CD14-positive monocyte (primary cell): ENCODE data around the gene MICAL2. TPM values are rescaled to one million over a fixed set of nuclear protein-coding genes. Genes with fewer than 3 reads are reported as not detected.

Experiments
- DNase-seq, 3 donors: peaks; one replicate each; pipeline ENCODE4 v3.0.0-alpha.2; 2011 to 2022
- H2AFZ ChIP-seq: 2 replicates; pipeline ENCODE4 v1.6.0; 2012; ENCODE audit warnings: mild to moderate bottlenecking, low read depth, low read length, inconsistent platforms; ENCODE audit not compliant: insufficient read depth, poor library complexity, severe bottlenecking
- H3K27ac ChIP-seq, 2 donors: 1 replicate in 1 of 2; 2 replicates in 1 of 2; pipeline ENCODE4 v1.5.1; 2012 to 2013; ENCODE audit warnings: low read length in 2 of 2, control low read depth in 1 of 2, inconsistent platforms in 1 of 2, low read depth in 1 of 2, mild to moderate bottlenecking in 1 of 2
- H3K27me3 ChIP-seq, 2 donors: one replicate each; pipeline versions ENCODE4 v1.6.0 to v1.6.1; 2011 to 2013; ENCODE audit warnings: low read length in 2 of 2; ENCODE audit not compliant: control insufficient read depth in 2 of 2, insufficient read depth in 2 of 2
- H3K36me3 ChIP-seq, 2 donors: replicated peaks in 1 of 2; 1 replicate in 1 of 2; 2 replicates in 1 of 2; pipeline versions ENCODE4 v1.5.1 to v1.6.1; 2012 to 2013; ENCODE audit warnings: low read length in 2 of 2, control low read depth in 1 of 2, inconsistent platforms in 1 of 2, mild to moderate bottlenecking in 1 of 2; ENCODE audit not compliant: insufficient read depth in 2 of 2, control insufficient read depth in 1 of 2
- H3K4me1 ChIP-seq, 2 donors: 1 replicate in 1 of 2; 2 replicates in 1 of 2; pipeline versions ENCODE4 v1.5.1 to v1.6.1; 2012 to 2013; ENCODE audit warnings: low read length in 2 of 2, control low read depth in 1 of 2, inconsistent platforms in 1 of 2, mild to moderate bottlenecking in 1 of 2, moderate library complexity in 1 of 2; ENCODE audit not compliant: insufficient read depth in 2 of 2, control insufficient read depth in 1 of 2
- H3K4me2 ChIP-seq: replicated peaks from 2 replicates; pipeline ENCODE3; 2012; ENCODE audit warnings: low read length, moderate library complexity, mild to moderate bottlenecking; ENCODE audit not compliant: poor library complexity, severe bottlenecking; ENCODE audit errors: extremely low read depth
- H3K4me3 ChIP-seq, 3 experiments: fragments of 200-600 bp in 1 of 3; sonication (generic) in 1 of 3; replicated peaks in 1 of 3; 1 replicate in 2 of 3; 2 replicates in 1 of 3; pipeline ENCODE4 v1.5.1; 2011 to 2013; ENCODE audit warnings: low read length in 3 of 3, mild to moderate bottlenecking in 3 of 3, control low read depth in 2 of 3, low read depth in 2 of 3, inconsistent platforms in 1 of 3, moderate library complexity in 1 of 3
- H3K79me2 ChIP-seq: 2 replicates; pipeline ENCODE4 v1.6.0; 2012; ENCODE audit warnings: mild to moderate bottlenecking, control low read depth, inconsistent platforms, low read length, moderate library complexity; ENCODE audit not compliant: insufficient read depth
- H3K9ac ChIP-seq: 2 replicates; pipeline ENCODE4 v1.6.0; 2017; ENCODE audit warnings: low read length, mild to moderate bottlenecking; ENCODE audit not compliant: insufficient read depth, poor library complexity, severe bottlenecking
- H3K9me3 ChIP-seq, 2 donors: replicated peaks in 1 of 2; 1 replicate in 1 of 2; 2 replicates in 1 of 2; pipeline versions ENCODE4 v1.5.1 to v1.6.1; 2012 to 2013; ENCODE audit warnings: low read length in 2 of 2, control low read depth in 1 of 2; ENCODE audit not compliant: control insufficient read depth in 1 of 2, insufficient read depth in 1 of 2
- H4K20me1 ChIP-seq: 2 replicates; pipeline ENCODE4 v1.6.0; 2012; ENCODE audit warnings: mild to moderate bottlenecking, low read length, control low read depth, moderate library complexity; ENCODE audit not compliant: insufficient read depth
- H3K27ac Mint-ChIP-seq, 7 donors: one replicate each; pipeline ENCODE4 v1.8.0; 2020; ENCODE audit warnings: mild to moderate bottlenecking in 7 of 7, mixed read lengths in 7 of 7, moderate library complexity in 6 of 7, inconsistent platforms in 2 of 7
- H3K27me3 Mint-ChIP-seq, 3 donors: one replicate each; pipeline ENCODE4 v1.8.0; 2021 to 2022; ENCODE audit warnings: low read depth in 3 of 3, mild to moderate bottlenecking in 3 of 3, mixed read lengths in 3 of 3, moderate library complexity in 3 of 3, inconsistent platforms in 1 of 3
- H3K36me3 Mint-ChIP-seq, 2 donors: one replicate each; pipeline ENCODE4 v1.8.0; 2020; ENCODE audit warnings: mixed read lengths in 2 of 2, inconsistent platforms in 1 of 2, mild to moderate bottlenecking in 1 of 2
- H3K4me1 Mint-ChIP-seq: one replicate; pipeline ENCODE4 v1.8.0; 2020; ENCODE audit warnings: mild to moderate bottlenecking, mixed read lengths
- H3K4me3 Mint-ChIP-seq, 2 donors: one replicate each; pipeline ENCODE4 v1.8.0; 2020; ENCODE audit warnings: mild to moderate bottlenecking in 2 of 2, mixed read lengths in 2 of 2, moderate library complexity in 1 of 2
- H3K9me3 Mint-ChIP-seq, 7 donors: one replicate each; pipeline ENCODE4 v1.8.0; 2020 to 2022; ENCODE audit warnings: mixed read lengths in 7 of 7, mild to moderate bottlenecking in 6 of 7, moderate library complexity in 6 of 7, inconsistent platforms in 2 of 7
- CTCF ChIP-seq: fragments of 200-600 bp; IDR thresholded peaks from one replicate; pipeline ENCODE4 v1.8.0; 2022; ENCODE audit warnings: antibody characterized with exemption, mild to moderate bottlenecking
- WGBS: methylation state at CpG from one replicate; pipeline ENCODE4 v1.1.5; 2013; ENCODE audit warnings: missing lambda C conversion rate; ENCODE audit not compliant: insufficient coverage; 5-methylcytosine and 5-hydroxymethylcytosine counted together
- intact Hi-C, 2 donors: fragments of 100-400 bp; cut with micrococcal nuclease; formaldehyde crosslinking; loops; one replicate each; pipeline versions ENCODE4 v1.15.0 to v1.15.1; 2023
- polyA plus RNA-seq, 3 donors: library from polyadenylated mRNA; depleted of rRNA in 1 of 3; unstranded in 2 of 3; stranded (reverse) in 1 of 3; fragments of 300-500 nt in 2 of 3; fragments of >200 nt in 1 of 3; fragmentation: Illumina TruSeq in 2 of 3; gene quantifications; 1 replicate in 2 of 3; 2 replicates in 1 of 3; pipeline ENCODE4 v1.2.3, GENCODE V29; 2012 to 2021

Gene MICAL2
- polyA plus RNA-seq, 3 donors: 39.8 to 72.5 (median 44.0) TPM

GRCh38 chr11:12069066-12069676, 41.2 kb upstream of the MICAL2 start:
- peaks cover 24% of the 10 kb centered on the region for H3K4me1 Mint-ChIP-seq
- no peaks in the 10 kb centered on the region for H3K79me2 ChIP-seq
- H3K9ac ChIP-seq: no peak overlapping the region
- H3K4me2 ChIP-seq: no peak overlapping the region
- H4K20me1 ChIP-seq: no peaks in the 10 kb centered on the region
- no peaks in the 10 kb centered on the region for H3K27me3 ChIP-seq
- H3K9me3 Mint-ChIP-seq: peaks cover 0 to 6% (median 3%) of the 10 kb centered on the region in 7 donors
- no peak for TF ChIP-seq CTCF
- no peak overlapping the region for H3K4me3 Mint-ChIP-seq
- no peak overlapping the region for H3K4me3 ChIP-seq
- no peaks in the 10 kb centered on the region for H3K9me3 ChIP-seq
- intact Hi-C loops: no loop called here
- H3K36me3 ChIP-seq: no peaks in the 10 kb centered on the region
- peaks cover 14 to 20% of the 10 kb centered on the region in 2 donors for H3K4me1 ChIP-seq
- H3K36me3 Mint-ChIP-seq: peaks cover 0 to 3% of the 10 kb centered on the region in 2 donors
- DNase-seq: no peak
- 86% methylated on average over 11 of the region's 12 CpGs for WGBS
- no peak overlapping the region for H3K27ac ChIP-seq
- peak overlapping the region in 1 of 7 donors; percentile 17 for H3K27ac Mint-ChIP-seq
- H2AFZ ChIP-seq: no peak overlapping the region
- H3K27me3 Mint-ChIP-seq: peaks cover 4 to 6% (median 6%) of the 10 kb centered on the region in 3 donors

- no peaks in the 10 kb centered on the region for H3K9me3 ChIP-seq
- no peak overlapping the region for H3K4me2 ChIP-seq
- no peaks in the 10 kb centered on the region for H3K27me3 ChIP-seq
- H3K9me3 Mint-ChIP-seq: peaks cover 0 to 3% (median 0%) of the 10 kb centered on the region in 7 donors
- TF ChIP-seq CTCF: no peak
- no peak overlapping the region for H3K9ac ChIP-seq
- no peak overlapping the region for H3K4me3 Mint-ChIP-seq
- H3K27ac ChIP-seq: no peak overlapping the region
- H3K4me3 ChIP-seq: no peak overlapping the region
- peaks cover 18% of the 10 kb centered on the region for H3K4me1 Mint-ChIP-seq
- WGBS: 97% methylated on average over 6 of the region's 14 CpGs
- no peaks in the 10 kb centered on the region for H3K36me3 ChIP-seq
- no peak overlapping the region for H2AFZ ChIP-seq
- H4K20me1 ChIP-seq: no peaks in the 10 kb centered on the region
- H3K27ac Mint-ChIP-seq: no peak overlapping the region
- H3K36me3 Mint-ChIP-seq: peaks cover 0 to 3% of the 10 kb centered on the region in 2 donors
- no peaks in the 10 kb centered on the region for H3K79me2 ChIP-seq
- H3K27me3 Mint-ChIP-seq: peaks cover 4 to 8% (median 7%) of the 10 kb centered on the region in 3 donors
- no peak for DNase-seq
- intact Hi-C loops: no loop called here
- H3K4me1 ChIP-seq: peaks cover 10 to 15% of the 10 kb centered on the region in 2 donors
These were observed 39.7 kb upstream of the MICAL2 start for GRCh38 chr11:12070446-12071267.
